DOHH2 (cell line): ENCODE data around the gene CREB1.

Experiments
- CTCF ChIP-seq: fragments of 200-600 bp; sonication (generic); IDR thresholded peaks from one replicate; pipeline ENCODE4 v1.5.1; 2014; ENCODE audit warnings: antibody characterized with exemption, mild to moderate bottlenecking, low read depth, low read length; ENCODE audit not compliant: poor library complexity, severe bottlenecking
- EZH2phosphoT487 ChIP-seq: fragments of 200-600 bp; sonication (generic); IDR thresholded peaks from 2 replicates; pipeline ENCODE4 v1.6.1; 2017; ENCODE audit warnings: borderline replicate concordance, mild to moderate bottlenecking, antibody characterized with exemption, low read length, moderate library complexity, mixed read lengths

DNA sequence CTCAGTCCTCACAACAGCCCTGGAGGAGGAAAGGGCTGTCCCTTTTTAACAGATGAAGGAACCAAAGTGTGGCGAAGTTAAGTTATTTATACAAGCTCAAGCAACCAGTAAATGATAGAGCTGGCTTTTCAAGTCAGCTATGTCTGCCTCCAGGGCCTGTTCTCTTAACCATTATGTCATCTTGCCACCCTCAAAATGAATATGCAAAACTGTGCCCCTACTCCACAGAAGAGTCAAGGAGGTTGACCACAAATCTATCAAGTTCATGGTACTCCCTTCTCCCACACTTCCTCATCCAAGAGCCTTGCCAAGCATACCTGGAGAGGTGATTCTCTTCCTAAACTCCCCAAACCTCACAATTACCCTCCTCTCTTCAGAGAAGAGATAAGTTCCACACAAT lies 37.3 kb upstream of the CREB1 start:
- no peak for TF ChIP-seq CTCF
- TF ChIP-seq EZH2phosphoT487 = no peak
